ENCODE results near the gene SCUBE2. TPM values are rescaled to one million over a fixed set of nuclear protein-coding genes. Genes with fewer than 3 reads are reported as not detected.

SCUBE2 gene
- total RNA-seq, 1 donor from 2014 or later = 2.5 TPM

DNA sequence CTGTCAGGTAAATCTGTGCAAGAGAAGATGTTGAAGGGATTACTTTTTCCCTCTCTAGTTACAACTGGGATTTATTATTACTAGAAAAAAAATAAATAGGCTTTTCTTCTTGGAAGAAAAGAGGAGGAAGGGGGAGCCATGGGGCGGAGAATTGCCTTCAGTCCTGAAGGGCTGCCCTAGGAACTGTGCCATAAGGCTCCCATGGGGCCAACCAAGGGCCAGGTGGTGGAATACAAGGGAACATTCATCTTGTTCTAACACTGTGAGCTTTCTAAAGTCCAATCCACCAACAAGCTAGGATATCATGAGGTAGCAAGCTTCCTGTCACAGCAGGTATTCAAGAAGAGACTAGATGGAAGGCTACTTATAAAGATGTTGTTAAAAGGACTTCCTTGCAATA lies 62.8 kb downstream of the SCUBE2 start:
- no peak overlapping the region for H3K27ac Mint-ChIP-seq (ENCODE audit: unreplicated experiment)
- DNase-seq = no peak
- peaks cover 5% of the 10 kb centered on the region for H3K9me3 Mint-ChIP-seq (ENCODE audit: unreplicated experiment)
- no peaks in the 10 kb centered on the region for H3K36me3 Mint-ChIP-seq (ENCODE audit: unreplicated experiment)
- H3K4me3 Mint-ChIP-seq (ENCODE audit: unreplicated experiment) = peak overlapping the region; percentile 74
- TF ChIP-seq, protein P1, sequence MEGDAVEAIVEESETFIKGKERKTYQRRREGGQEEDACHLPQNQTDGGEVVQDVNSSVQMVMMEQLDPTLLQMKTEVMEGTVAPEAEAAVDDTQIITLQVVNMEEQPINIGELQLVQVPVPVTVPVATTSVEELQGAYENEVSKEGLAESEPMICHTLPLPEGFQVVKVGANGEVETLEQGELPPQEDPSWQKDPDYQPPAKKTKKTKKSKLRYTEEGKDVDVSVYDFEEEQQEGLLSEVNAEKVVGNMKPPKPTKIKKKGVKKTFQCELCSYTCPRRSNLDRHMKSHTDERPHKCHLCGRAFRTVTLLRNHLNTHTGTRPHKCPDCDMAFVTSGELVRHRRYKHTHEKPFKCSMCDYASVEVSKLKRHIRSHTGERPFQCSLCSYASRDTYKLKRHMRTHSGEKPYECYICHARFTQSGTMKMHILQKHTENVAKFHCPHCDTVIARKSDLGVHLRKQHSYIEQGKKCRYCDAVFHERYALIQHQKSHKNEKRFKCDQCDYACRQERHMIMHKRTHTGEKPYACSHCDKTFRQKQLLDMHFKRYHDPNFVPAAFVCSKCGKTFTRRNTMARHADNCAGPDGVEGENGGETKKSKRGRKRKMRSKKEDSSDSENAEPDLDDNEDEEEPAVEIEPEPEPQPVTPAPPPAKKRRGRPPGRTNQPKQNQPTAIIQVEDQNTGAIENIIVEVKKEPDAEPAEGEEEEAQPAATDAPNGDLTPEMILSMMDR (IDR thresholded peaks at IDR 0.05; ENCODE audit: partially characterized antibody, unreplicated experiment) = no peak
- peaks cover 2% of the 10 kb centered on the region for H3K27me3 Mint-ChIP-seq (ENCODE audit: unreplicated experiment)
- H3K4me1 Mint-ChIP-seq (ENCODE audit: low read depth, unreplicated experiment) = peaks cover 26% of the 10 kb centered on the region

GRCh38 chr11:9025101-9025850 lies 66.1 kb downstream of the SCUBE2 start:
- H3K27me3 Mint-ChIP-seq (ENCODE audit: unreplicated experiment) = peaks cover 2% of the 10 kb centered on the region
- H3K36me3 Mint-ChIP-seq (ENCODE audit: unreplicated experiment) = no peaks in the 10 kb centered on the region
- H3K4me3 Mint-ChIP-seq (ENCODE audit: unreplicated experiment) = no peak overlapping the region
- TF ChIP-seq, protein P1 (IDR thresholded peaks at IDR 0.05; ENCODE audit: partially characterized antibody, unreplicated experiment) = no peak
- no peak overlapping the region for H3K27ac Mint-ChIP-seq (ENCODE audit: unreplicated experiment)
- peaks cover 24% of the 10 kb centered on the region for H3K4me1 Mint-ChIP-seq (ENCODE audit: low read depth, unreplicated experiment)
- peaks cover 9% of the 10 kb centered on the region for H3K9me3 Mint-ChIP-seq (ENCODE audit: unreplicated experiment)
- no peak for DNase-seq

GRCh38 chr11:9022961-9023680 lies 68.3 kb downstream of the SCUBE2 start:
- Mint-ChIP-seq H3K27me3 (ENCODE audit: unreplicated experiment) (peaks cover 2% of the 10 kb centered on the region), H3K36me3 (ENCODE audit: unreplicated experiment) (no peaks in the 10 kb centered on the region), H3K9me3 (ENCODE audit: unreplicated experiment) (peaks cover 6% of the 10 kb centered on the region), H3K4me1 (ENCODE audit: low read depth, unreplicated experiment) (peaks cover 5% of the 10 kb centered on the region), H3K27ac (ENCODE audit: unreplicated experiment) (no peak overlapping the region), H3K4me3 (ENCODE audit: unreplicated experiment) (no peak overlapping the region)
- TF ChIP-seq, protein P1 (IDR thresholded peaks at IDR 0.05; ENCODE audit: partially characterized antibody, unreplicated experiment) = no peak
- DNase-seq = no peak

DNA sequence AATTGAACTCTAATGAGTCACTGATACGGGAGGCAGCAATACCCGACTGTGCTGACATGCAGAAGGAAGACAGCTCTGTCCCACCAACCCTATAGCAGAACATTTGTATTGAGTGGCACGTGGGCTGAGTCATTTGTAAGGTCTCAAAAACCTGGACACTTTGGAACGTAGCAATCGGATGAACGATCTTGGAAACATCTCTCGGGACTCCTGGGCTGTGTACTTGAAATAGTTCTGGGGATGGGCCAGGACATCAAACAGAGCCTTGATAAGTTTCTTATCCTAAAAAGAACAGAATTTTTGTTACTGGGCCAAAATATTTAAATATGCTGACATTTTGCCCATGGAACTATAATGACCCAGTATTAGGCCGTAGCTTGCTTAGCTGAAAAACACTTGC lies 70.5 kb downstream of the SCUBE2 start:
- Mint-ChIP-seq H3K27me3 (ENCODE audit: unreplicated experiment) (peaks cover 2% of the 10 kb centered on the region), H3K36me3 (ENCODE audit: unreplicated experiment) (no peaks in the 10 kb centered on the region), H3K9me3 (ENCODE audit: unreplicated experiment) (peaks cover 6% of the 10 kb centered on the region), H3K27ac (ENCODE audit: unreplicated experiment) (no peak overlapping the region), H3K4me1 (ENCODE audit: low read depth, unreplicated experiment) (peaks cover 4% of the 10 kb centered on the region), H3K4me3 (ENCODE audit: unreplicated experiment) (no peak overlapping the region)
- DNase-seq = no peak
- TF ChIP-seq, protein P1 (IDR thresholded peaks at IDR 0.05; ENCODE audit: partially characterized antibody, unreplicated experiment) = no peak

DNA sequence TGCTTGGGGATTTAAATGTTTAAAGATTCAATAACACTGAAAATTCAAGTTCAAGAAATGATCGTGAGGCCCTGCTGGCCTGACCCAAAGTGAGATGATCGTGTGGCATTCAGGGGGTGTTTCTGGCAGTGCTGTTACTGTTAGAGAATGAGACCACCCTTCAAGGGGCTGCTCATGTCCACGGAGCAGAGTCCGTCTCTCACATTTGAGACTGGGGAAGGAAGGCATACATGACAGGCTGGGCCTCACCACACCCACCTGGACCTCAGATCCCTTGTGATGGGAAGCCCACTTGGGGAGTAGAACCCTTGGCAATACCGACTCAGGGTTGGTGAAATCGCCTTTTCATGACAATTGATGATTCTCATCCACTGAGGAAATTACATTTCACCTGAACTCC lies 71.5 kb downstream of the SCUBE2 start:
- H3K9me3 Mint-ChIP-seq (ENCODE audit: unreplicated experiment) = peaks cover 4% of the 10 kb centered on the region
- TF ChIP-seq, protein P1 (IDR thresholded peaks at IDR 0.05; ENCODE audit: partially characterized antibody, unreplicated experiment) = no peak
- H3K4me3 Mint-ChIP-seq (ENCODE audit: unreplicated experiment) = no peak overlapping the region
- peaks cover 3% of the 10 kb centered on the region for H3K4me1 Mint-ChIP-seq (ENCODE audit: low read depth, unreplicated experiment)
- H3K36me3 Mint-ChIP-seq (ENCODE audit: unreplicated experiment) = no peaks in the 10 kb centered on the region
- no peak overlapping the region for H3K27ac Mint-ChIP-seq (ENCODE audit: unreplicated experiment)
- no peak for DNase-seq
- peaks cover 2% of the 10 kb centered on the region for H3K27me3 Mint-ChIP-seq (ENCODE audit: unreplicated experiment)
